Hair follicle dermal papilla cell (primary cell): Measurements from ENCODE around the gene ERG28. TPM values are rescaled to one million over a fixed set of nuclear protein-coding genes. Genes with fewer than 3 reads are reported as not detected.

ENCODE experiments used
- small RNA-seq: library from RNA; depleted of rRNA; stranded (forward); fragments of <200 nt; gene quantifications from one replicate; pipeline ENCODE3, GENCODE V24; 2012
- total RNA-seq: library from RNA; depleted of rRNA; stranded (reverse); fragments of >200 nt; gene quantifications from 2 replicates; pipeline ENCODE4 v1.2.3, GENCODE V29; 2012

ERG28 gene
- total RNA-seq = 6.7 and 9.7 TPM in 2 replicates

DNA sequence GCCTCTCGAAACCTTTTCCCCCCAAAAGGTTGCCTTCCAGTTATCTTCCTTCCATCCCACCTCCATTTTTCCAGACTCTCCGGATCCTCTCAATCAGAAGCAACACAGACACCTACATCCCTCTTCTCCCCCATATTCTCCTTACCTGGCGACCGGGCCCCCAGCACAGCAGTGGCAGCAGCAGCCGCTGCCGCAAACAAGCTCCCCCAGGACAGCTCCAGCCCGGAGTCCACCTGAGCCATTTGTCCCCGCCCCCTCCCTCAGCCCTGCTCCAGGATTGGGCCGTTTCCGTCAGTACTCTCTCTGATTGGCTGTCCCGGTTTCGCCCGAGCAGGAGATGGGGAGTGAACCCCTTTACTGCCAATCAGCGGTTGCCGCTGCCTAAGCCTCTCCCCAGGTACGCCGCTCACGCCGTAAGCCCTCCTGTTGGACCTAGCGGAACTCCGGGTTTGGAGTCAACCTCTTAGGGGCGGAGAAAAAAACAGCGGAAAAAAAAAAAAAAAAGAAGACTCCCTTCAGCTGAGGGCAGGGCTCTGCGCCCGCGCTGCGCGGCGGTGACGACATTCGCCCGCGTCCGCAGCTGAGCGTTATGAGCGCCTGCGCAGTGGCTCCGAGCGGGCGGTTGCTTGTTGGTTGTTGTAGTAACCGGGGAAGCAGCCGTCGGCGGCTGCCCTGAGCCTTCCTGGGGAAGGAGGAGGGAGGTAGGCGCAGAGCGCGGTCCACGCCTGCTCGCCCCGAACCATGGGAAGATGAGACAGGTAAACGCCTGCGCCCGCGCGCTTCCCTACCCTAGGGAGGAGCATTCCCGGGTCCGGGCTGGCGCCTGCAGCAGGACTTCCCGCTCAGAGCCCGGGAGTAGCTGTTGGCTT lies at the start of gene ERG28, which contains the start of gene TTLL5:
Gene ERG28, minus strand, starts transcription at position 247 of the 869 bp plus-strand sequence. CDS start 3,374 bp downstream, outside the sequence.
Gene TTLL5, plus strand, starts transcription at position 617 of the 869 bp plus-strand sequence. CDS start 1,904 bp downstream, outside the sequence.

Small RNA genes within 50 kb of the gene (small RNA-seq; reads per million reads assigned to genes)
- not detected for gene RNA5SP387

Other genes with a start within 250 kb of the ERG28 start
- 114 and 123 TPM in 2 replicates for gene JDP2, start 232.9 kb downstream of the ERG28 start, total RNA-seq
- gene BATF, start 138.4 kb downstream of the ERG28 start, total RNA-seq = not detected in 2 replicates
- gene FLVCR2, start 82.3 kb downstream of the ERG28 start, total RNA-seq = 0.32 and 0.61 TPM in 2 replicates
- gene TTLL5, start 370 bp upstream of the ERG28 start, total RNA-seq = 22.2 and 23.9 TPM in 2 replicates